Endothelial cell of umbilical vein (primary cell): ENCODE measurements around the gene LGALS3BP. TPM values are rescaled to one million over a fixed set of nuclear protein-coding genes. Genes with fewer than 3 reads are reported as not detected.

Experiments used
- BruUV-seq: library from RNA; stranded (reverse); fragments of 400-500 nt; replicated peaks from 2 replicates; lab custom pipeline; 2021; lab: Mats Ljungman, UMichigan
- CTCF ChIA-PET: fragments of 300-600, 350-600 bp; sonication (Branson Sonifier 250); formaldehyde crosslinking; loops from one replicate; lab custom pipeline; 2021; ENCODE audit warnings: antibody characterized with exemption, inconsistent platforms; lab: Charles Lee
- POLR2A ChIA-PET: fragments of 300-600, 350-600 bp; sonication (Branson Sonifier 250); formaldehyde crosslinking; loops from one replicate; lab custom pipeline; 2021; ENCODE audit warnings: antibody characterized with exemption, inconsistent platforms; lab: Charles Lee
- DNase-seq: peaks from one replicate; pipeline ENCODE4 v3.0.0-alpha.2; 2011; ENCODE audit warnings: low read depth, low spot score
- FAIRE-seq: peaks from 2 replicates; lab custom pipeline; 2011; peaks lifted over from hg19 to GRCh38; lab: Jason Lieb, UNC
- H2AFZ ChIP-seq: 2 replicates; pipeline ENCODE4 v1.6.0; 2012; ENCODE audit warnings: low read depth, low read length, control low read depth, inconsistent platforms
- H3K27ac ChIP-seq: 2 replicates; pipeline ENCODE4 v1.5.1; 2011; ENCODE audit warnings: low read depth, mild to moderate bottlenecking, control low read depth, low read length, moderate library complexity; ENCODE audit not compliant: insufficient read depth
- H3K27me3 ChIP-seq, 2 experiments: 2 replicates each; pipeline versions ENCODE4 v1.6.0 to v1.6.1; 2011; ENCODE audit warnings: low read length in 2 of 2, mixed read lengths in 1 of 2; ENCODE audit not compliant: control insufficient read depth in 2 of 2, insufficient read depth in 2 of 2
- H3K36me3 ChIP-seq, 2 experiments: 2 replicates in 1 of 2; 3 replicates in 1 of 2; pipeline ENCODE4 v1.5.1; 2011; ENCODE audit warnings: low read length in 2 of 2, mild to moderate bottlenecking in 1 of 2, moderate library complexity in 1 of 2; ENCODE audit not compliant: control insufficient read depth in 2 of 2, insufficient read depth in 2 of 2; ENCODE audit errors: extremely low read depth in 1 of 2
- H3K4me1 ChIP-seq: 3 replicates; pipeline ENCODE4 v1.5.1; 2011; ENCODE audit warnings: mild to moderate bottlenecking, low read length; ENCODE audit not compliant: control insufficient read depth, insufficient read depth; ENCODE audit errors: extremely low read depth
- H3K4me2 ChIP-seq: 2 replicates; pipeline ENCODE4 v1.6.1; 2011; ENCODE audit warnings: low read length, control low read depth, mixed read lengths; ENCODE audit not compliant: insufficient read depth
- H3K4me3 ChIP-seq, 3 experiments: fragments of 200-600 bp in 1 of 3; sonication (generic), shearing (Covaris generic) in 1 of 3; replicated peaks in 1 of 3; 2 replicates each; pipeline ENCODE4 v1.5.1; 2011 to 2016; ENCODE audit warnings: control low read depth in 3 of 3, low read length in 3 of 3, mild to moderate bottlenecking in 2 of 3, inconsistent platforms in 1 of 3, low read depth in 1 of 3, moderate library complexity in 1 of 3; ENCODE audit not compliant: insufficient read depth in 1 of 3
- H3K79me2 ChIP-seq: 2 replicates; pipeline ENCODE4 v1.6.0; 2012; ENCODE audit warnings: low read length, inconsistent platforms; ENCODE audit not compliant: control insufficient read depth, insufficient read depth
- H3K9ac ChIP-seq: replicated peaks from 2 replicates; pipeline ENCODE3; 2011; ENCODE audit warnings: low read length, control low read depth; ENCODE audit not compliant: insufficient read depth; ENCODE audit errors: extremely low read depth
- H3K9me1 ChIP-seq: replicated peaks from 3 replicates; pipeline ENCODE4 v1.6.0; 2011; ENCODE audit warnings: mild to moderate bottlenecking, low read length; ENCODE audit not compliant: control insufficient read depth, insufficient read depth; ENCODE audit errors: extremely low read depth
- H3K9me3 ChIP-seq: replicated peaks from 2 replicates; pipeline ENCODE4 v1.5.1; 2012; ENCODE audit warnings: low read length, inconsistent platforms; ENCODE audit not compliant: control insufficient read depth, insufficient read depth
- H4K20me1 ChIP-seq: replicated peaks from 2 replicates; pipeline ENCODE3; 2011; ENCODE audit warnings: mild to moderate bottlenecking, low read length; ENCODE audit not compliant: control insufficient read depth, insufficient read depth; ENCODE audit errors: extremely low read depth
- EZH2 ChIP-seq: IDR thresholded peaks from 2 replicates; pipeline ENCODE4 v1.6.1; 2012; ENCODE audit warnings: borderline replicate concordance, low read depth, mild to moderate bottlenecking, moderate library complexity, low read length, inconsistent platforms; ENCODE audit not compliant: severe bottlenecking
- FOS ChIP-seq: IDR thresholded peaks from 2 replicates; pipeline ENCODE4 v1.6.1; 2011; ENCODE audit warnings: mild to moderate bottlenecking, low read length, moderate library complexity, borderline replicate concordance; ENCODE audit not compliant: insufficient read depth
- GATA2 ChIP-seq: IDR thresholded peaks from 2 replicates; pipeline ENCODE4 v1.7.0; 2011; ENCODE audit warnings: low read depth, mild to moderate bottlenecking, moderate library complexity, mixed read lengths, low read length; ENCODE audit not compliant: insufficient read length, insufficient read depth
- JUN ChIP-seq: IDR thresholded peaks from 2 replicates; pipeline ENCODE4 v1.6.1; 2011; ENCODE audit warnings: borderline replicate concordance, low read depth; ENCODE audit not compliant: insufficient read length, insufficient read depth
- POLR2A ChIP-seq: IDR thresholded peaks from 2 replicates; pipeline ENCODE4 v1.6.1; 2012; ENCODE audit warnings: low read depth, mild to moderate bottlenecking, control low read depth, low read length
- dilution Hi-C: fragments of 300-500 bp; cut with MboI; formaldehyde crosslinking; loops from one replicate; pipeline ENCODE4 v1.15.0; 2019; ENCODE audit warnings: low sequenced_read_pairs; ENCODE audit not compliant: extremely low pct_ligation_motif_present
- intact Hi-C: fragments of 100-400 bp; cut with micrococcal nuclease; formaldehyde crosslinking; loops from one replicate; pipeline ENCODE4 v1.10.0; 2022
- polyA plus RNA-seq, 4 experiments: library from polyadenylated mRNA; depleted of rRNA in 3 of 4; stranded (reverse) in 3 of 4; unstranded in 1 of 4; fragments of >200 nt; gene quantifications; 2 replicates each; pipeline versions ENCODE4 v1.2.1 to v1.2.3, GENCODE V29; 2011 to 2012; ENCODE audit warnings: missing spikeins in 1 of 4
- total RNA-seq: library from RNA; stranded (reverse); gene quantifications from 2 replicates; pipeline ENCODE4 v1.2.3, GENCODE V29; 2021

Gene LGALS3BP
- total and polyA plus RNA-seq, 2 donors (not counting 3 experiments of a cell fraction or from before 2014, with no cell fraction given), result 0.77 to 1.3 TPM

DNA sequence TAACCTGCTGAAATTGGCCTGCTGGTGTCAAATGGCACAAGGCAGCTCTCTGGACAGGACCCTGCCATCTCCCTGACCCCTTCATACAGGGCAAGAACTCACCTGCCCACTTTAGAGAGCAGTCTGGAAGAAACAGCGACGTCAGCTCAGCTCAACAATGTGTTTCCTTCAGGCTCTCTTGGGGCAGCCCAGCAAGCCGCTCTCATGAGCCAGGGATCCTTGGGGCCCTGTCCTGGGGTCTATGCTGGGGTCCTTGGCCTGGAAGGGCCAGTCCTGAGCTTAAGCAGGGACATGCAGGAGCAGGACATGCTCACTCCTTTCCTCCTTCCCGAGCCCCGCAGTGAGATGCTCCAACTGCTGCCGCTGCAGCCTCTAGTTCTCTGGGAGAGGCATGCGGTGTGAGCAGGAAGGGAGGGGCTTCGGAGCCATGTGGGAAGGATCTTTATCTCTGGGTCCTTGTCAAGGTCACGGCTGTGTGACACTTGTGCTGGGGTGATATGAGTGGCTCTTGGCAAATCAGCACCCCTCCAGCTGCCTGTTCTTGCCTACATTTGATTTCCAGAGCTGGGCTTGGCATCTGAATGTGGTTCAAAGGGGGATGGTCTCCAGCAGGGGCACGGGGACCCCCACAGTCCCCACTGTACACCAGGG, 47.7 kb upstream of the LGALS3BP start:
- Histone ChIP-seq H3K27ac (no peak overlapping the region), H3K4me3 (no peak overlapping the region)
- CTCF ChIA-PET, result interaction anchor here (1.0 to 6.2 kb wide), 8 partner anchors 10 to 374 kb away, joined by 3 to 91 read pairs (median 5); no protein-coding TSS in a partner anchor

GRCh38 chr17:79026376-79027273, 46.9 kb upstream of the LGALS3BP start:
- TF ChIP-seq JUN (peak; percentile 71), FOS (peak; percentile 64), POLR2A (no peak)
- peak; percentile 87 for FAIRE-seq
- no peak overlapping the region for H3K27ac ChIP-seq
- H3K4me1 ChIP-seq, result peaks cover 28% of the 10 kb centered on the region
- H3K9me1 ChIP-seq, result no peaks in the 10 kb centered on the region
- no peak for DNase-seq
- no peak overlapping the region for H3K4me3 ChIP-seq
- no TSS peak for BruUV-seq
- H3K9ac ChIP-seq, result no peak overlapping the region
- H3K27me3 ChIP-seq, result peaks cover 0 to 14% of the 10 kb centered on the region in 2 experiments
- intact Hi-C loops (loop anchor here (1.0 kb wide), 1 partner anchor 7 kb away; no protein-coding TSS in a partner anchor), dilution Hi-C loops (no loop called here)
- ChIA-PET CTCF (interaction anchor here (0.7 to 6.2 kb wide), 10 partner anchors 9 to 374 kb away, joined by 3 to 91 read pairs (median 5); no protein-coding TSS in a partner anchor), POLR2A (interaction anchor here (1.1 kb wide), 1 partner anchor 17 kb away, joined by 3 read pairs; the partner anchor contains the start of gene CANT1)
- peak overlapping the region; percentile 38 for H2AFZ ChIP-seq
- no peaks in the 10 kb centered on the region for H4K20me1 ChIP-seq
- H3K9me3 ChIP-seq, result no peaks in the 10 kb centered on the region
- no peaks in the 10 kb centered on the region for H3K36me3 ChIP-seq
- H3K79me2 ChIP-seq, result no peaks in the 10 kb centered on the region
- H3K4me2 ChIP-seq, result peak overlapping the region; percentile 49

More for the DNA sequence above, 47.7 kb upstream of the LGALS3BP start:
- intact Hi-C loops (loop anchor here (1.0 kb wide), 1 partner anchor 8 kb away; no protein-coding TSS in a partner anchor), dilution Hi-C loops (no loop called here)
- Histone ChIP-seq H4K20me1 (no peaks in the 10 kb centered on the region), H3K36me3 (no peaks in the 10 kb centered on the region), H3K9me3 (no peaks in the 10 kb centered on the region), H3K27me3 (peaks cover 0 to 20% of the 10 kb centered on the region in 2 experiments), H3K4me2 (no peak overlapping the region), H3K9ac (no peak overlapping the region), H3K9me1 (no peaks in the 10 kb centered on the region), H2AFZ (no peak overlapping the region), H3K79me2 (no peaks in the 10 kb centered on the region), H3K4me1 (peaks cover 28% of the 10 kb centered on the region)
- no peak for DNase-seq
- TF ChIP-seq EZH2 (peak; percentile 15), GATA2 (no peak)
- BruUV-seq, result no TSS peak
- POLR2A ChIA-PET, result no interaction called here
- no peak for FAIRE-seq
